HCT116 (cell line): ENCODE results near the gene SMIM32. TPM values are rescaled to one million over a fixed set of nuclear protein-coding genes. Genes with fewer than 3 reads are reported as not detected.

ENCODE experiments used
- ATAC-seq: fragments of 200-7000 bp; cut with Tn5 transposase; 2 replicates; pipeline ENCODE4 v1.9.1; 2020; ENCODE audit warnings: mild to moderate bottlenecking, moderate library complexity
- BruUV-seq: library from RNA; stranded (reverse); fragments of 400-500 nt; replicated peaks from 2 replicates; lab custom pipeline; 2021; lab: Mats Ljungman, UMichigan
- CTCF ChIA-PET: fragments of 300-600 bp; sonication (Branson Sonifier 250); formaldehyde crosslinking; loops from one replicate; lab custom pipeline; 2021; ENCODE audit warnings: antibody characterized with exemption; lab: Charles Lee
- POLR2A ChIA-PET: fragments of 300-600, 350-600 bp; sonication (Branson Sonifier 250); formaldehyde crosslinking; loops from one replicate; lab custom pipeline; 2021; ENCODE audit warnings: antibody characterized with exemption; lab: Charles Lee
- RAD21 ChIA-PET, 2 experiments: fragments of 300-600 bp; sonication (Branson Sonifier 250); formaldehyde crosslinking; loops; one replicate each; lab custom pipeline; 2023; ENCODE audit warnings: low total read pairs in 2 of 2; ENCODE audit not compliant: uncharacterized antibody in 2 of 2, unreplicated experiment in 2 of 2, low non-redundant PET in 1 of 2; lab: Charles Lee
- DNase-seq: peaks from one replicate; pipeline ENCODE4 v3.0.0-alpha.2; 2010; ENCODE audit warnings: low read depth, low spot score
- H2AFZ ChIP-seq: fragments of 200-600 bp; shearing (Covaris generic), sonication (generic); 2 replicates; pipeline ENCODE4 v1.6.1; 2017; ENCODE audit warnings: low read depth, mixed run types, mixed read lengths, antibody characterized with exemption, low read length; ENCODE audit not compliant: poor library complexity, severe bottlenecking
- H3K27ac ChIP-seq: 2 replicates; pipeline ENCODE4 v1.5.1; 2012; ENCODE audit warnings: low read depth, low read length
- H3K27me3 ChIP-seq: fragments of 200-600 bp; sonication (generic); 2 replicates; pipeline ENCODE4 v1.6.1; 2016; ENCODE audit warnings: mixed run types, low read length, mixed read lengths; ENCODE audit not compliant: insufficient read depth
- H3K36me3 ChIP-seq, 2 experiments: fragments of 200-500 bp in 1 of 2; fragments of 200-600 bp in 1 of 2; sonication (Bioruptor generic) in 1 of 2; sonication (generic) in 1 of 2; 2 replicates each; pipeline versions ENCODE4 v1.5.1 to v1.6.1; 2014 to 2016; ENCODE audit warnings: low read length in 2 of 2, inconsistent platforms in 1 of 2, mixed read lengths in 1 of 2, mixed run types in 1 of 2; ENCODE audit not compliant: insufficient read depth in 2 of 2, control insufficient read depth in 1 of 2
- H3K4me1 ChIP-seq, 2 experiments: fragments of 200-600 bp in 1 of 2; sonication (generic) in 1 of 2; 2 replicates each; pipeline versions ENCODE4 v1.5.1 to v1.6.1; 2012 to 2017; ENCODE audit warnings: low read length in 2 of 2, inconsistent platforms in 1 of 2, mild to moderate bottlenecking in 1 of 2, mixed read lengths in 1 of 2, mixed run types in 1 of 2, moderate library complexity in 1 of 2; ENCODE audit not compliant: insufficient read depth in 2 of 2, control insufficient read depth in 1 of 2
- H3K4me2 ChIP-seq: fragments of 200-600 bp; sonication (generic); 2 replicates; pipeline ENCODE4 v1.6.1; 2017; ENCODE audit warnings: mixed run types, low read length, mixed read lengths
- H3K4me3 ChIP-seq, 2 experiments: fragments of 200-600 bp in 1 of 2; sonication (generic) in 1 of 2; replicated peaks in 1 of 2; 2 replicates each; pipeline ENCODE4 v1.5.1; 2011 to 2016; ENCODE audit warnings: low read length in 2 of 2, control low read depth in 1 of 2, low read depth in 1 of 2, mild to moderate bottlenecking in 1 of 2, mixed read lengths in 1 of 2, mixed run types in 1 of 2
- H3K79me2 ChIP-seq: fragments of 200-600 bp; sonication (generic); 2 replicates; pipeline ENCODE4 v1.6.1; 2017; ENCODE audit warnings: mild to moderate bottlenecking, mixed run types, low read length, moderate library complexity, mixed read lengths; ENCODE audit not compliant: insufficient read depth
- H3K9ac ChIP-seq: fragments of 200-600 bp; sonication (generic); 2 replicates; pipeline ENCODE4 v1.6.1; 2016; ENCODE audit warnings: low read length, mixed read lengths
- H3K9me2 ChIP-seq: fragments of 200-600 bp; sonication (generic), shearing (Covaris generic); 2 replicates; pipeline ENCODE4 v1.6.1; 2017; ENCODE audit warnings: mixed run types, mild to moderate bottlenecking, moderate library complexity; ENCODE audit not compliant: insufficient read depth
- H3K9me3 ChIP-seq, 2 experiments: fragments of 200-500 bp in 1 of 2; fragments of 200-600 bp in 1 of 2; sonication (Bioruptor generic) in 1 of 2; sonication (generic) in 1 of 2; 2 replicates each; pipeline ENCODE4 v1.6.1; 2014 to 2017; ENCODE audit warnings: low read length in 2 of 2, mixed read lengths in 2 of 2, inconsistent platforms in 1 of 2, low read depth in 1 of 2, mild to moderate bottlenecking in 1 of 2, mixed run types in 1 of 2, moderate library complexity in 1 of 2; ENCODE audit not compliant: control insufficient read depth in 1 of 2, insufficient read depth in 1 of 2
- H4K20me1 ChIP-seq: fragments of 200-600 bp; sonication (generic), shearing (Covaris generic); 2 replicates; pipeline ENCODE4 v1.6.1; 2017; ENCODE audit warnings: mixed run types, mild to moderate bottlenecking, moderate library complexity; ENCODE audit not compliant: insufficient read depth
- JUND ChIP-seq: IDR thresholded peaks from 2 replicates; pipeline ENCODE4 v1.6.1; 2012
- intact Hi-C: fragments of 100-400 bp; cut with micrococcal nuclease; formaldehyde crosslinking; loops from 2 replicates; pipeline ENCODE4 v1.10.0; 2022
- total RNA-seq: library from RNA; stranded (reverse); gene quantifications from one replicate; pipeline ENCODE4 v1.2.1, GENCODE V29; 2021; ENCODE audit not compliant: unreplicated experiment
- TF ChIP-seq, protein P1 (sequence below): IDR thresholded peaks from 2 replicates; pipeline ENCODE4 v1.6.1; 2012; ENCODE audit warnings: low read depth
- TF ChIP-seq, protein P2 (sequence below): IDR thresholded peaks from 2 replicates; pipeline ENCODE4 v1.6.1; 2012
- TF ChIP-seq, protein P3 (sequence below): IDR thresholded peaks from 2 replicates; pipeline ENCODE4 v1.6.1; 2011; ENCODE audit warnings: mild to moderate bottlenecking, low read length, moderate library complexity; ENCODE audit not compliant: insufficient replicate concordance; ENCODE audit errors: extremely low read depth

The SMIM32 gene
- total RNA-seq, 1 experiment from 2014 or later: not detected

- no peak overlapping the region for H3K4me2 ChIP-seq
- H3K4me1 ChIP-seq: no peaks in the 10 kb centered on the region
- H3K79me2 ChIP-seq: no peaks in the 10 kb centered on the region
- CTCF ChIA-PET: no interaction called here
- no peaks in the 10 kb centered on the region for H4K20me1 ChIP-seq
- H3K27me3 ChIP-seq: no peaks in the 10 kb centered on the region
- POLR2A ChIA-PET: no interaction called here
- no peaks in the 10 kb centered on the region for H3K9me3 ChIP-seq
- ATAC-seq (no peak), DNase-seq (no peak)
- BruUV-seq: no TSS peak
- no peaks in the 10 kb centered on the region for H3K9me2 ChIP-seq
- RAD21 ChIA-PET: no interaction called here
- no peak overlapping the region for H3K4me3 ChIP-seq
- intact Hi-C loops: no loop called here
- no peak overlapping the region for H3K27ac ChIP-seq
- TF ChIP-seq, protein P1, sequence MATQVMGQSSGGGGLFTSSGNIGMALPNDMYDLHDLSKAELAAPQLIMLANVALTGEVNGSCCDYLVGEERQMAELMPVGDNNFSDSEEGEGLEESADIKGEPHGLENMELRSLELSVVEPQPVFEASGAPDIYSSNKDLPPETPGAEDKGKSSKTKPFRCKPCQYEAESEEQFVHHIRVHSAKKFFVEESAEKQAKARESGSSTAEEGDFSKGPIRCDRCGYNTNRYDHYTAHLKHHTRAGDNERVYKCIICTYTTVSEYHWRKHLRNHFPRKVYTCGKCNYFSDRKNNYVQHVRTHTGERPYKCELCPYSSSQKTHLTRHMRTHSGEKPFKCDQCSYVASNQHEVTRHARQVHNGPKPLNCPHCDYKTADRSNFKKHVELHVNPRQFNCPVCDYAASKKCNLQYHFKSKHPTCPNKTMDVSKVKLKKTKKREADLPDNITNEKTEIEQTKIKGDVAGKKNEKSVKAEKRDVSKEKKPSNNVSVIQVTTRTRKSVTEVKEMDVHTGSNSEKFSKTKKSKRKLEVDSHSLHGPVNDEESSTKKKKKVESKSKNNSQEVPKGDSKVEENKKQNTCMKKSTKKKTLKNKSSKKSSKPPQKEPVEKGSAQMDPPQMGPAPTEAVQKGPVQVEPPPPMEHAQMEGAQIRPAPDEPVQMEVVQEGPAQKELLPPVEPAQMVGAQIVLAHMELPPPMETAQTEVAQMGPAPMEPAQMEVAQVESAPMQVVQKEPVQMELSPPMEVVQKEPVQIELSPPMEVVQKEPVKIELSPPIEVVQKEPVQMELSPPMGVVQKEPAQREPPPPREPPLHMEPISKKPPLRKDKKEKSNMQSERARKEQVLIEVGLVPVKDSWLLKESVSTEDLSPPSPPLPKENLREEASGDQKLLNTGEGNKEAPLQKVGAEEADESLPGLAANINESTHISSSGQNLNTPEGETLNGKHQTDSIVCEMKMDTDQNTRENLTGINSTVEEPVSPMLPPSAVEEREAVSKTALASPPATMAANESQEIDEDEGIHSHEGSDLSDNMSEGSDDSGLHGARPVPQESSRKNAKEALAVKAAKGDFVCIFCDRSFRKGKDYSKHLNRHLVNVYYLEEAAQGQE: no peak
- TF ChIP-seq, protein P2, sequence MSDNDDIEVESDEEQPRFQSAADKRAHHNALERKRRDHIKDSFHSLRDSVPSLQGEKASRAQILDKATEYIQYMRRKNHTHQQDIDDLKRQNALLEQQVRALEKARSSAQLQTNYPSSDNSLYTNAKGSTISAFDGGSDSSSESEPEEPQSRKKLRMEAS: no peak
- TF ChIP-seq, protein P3, sequence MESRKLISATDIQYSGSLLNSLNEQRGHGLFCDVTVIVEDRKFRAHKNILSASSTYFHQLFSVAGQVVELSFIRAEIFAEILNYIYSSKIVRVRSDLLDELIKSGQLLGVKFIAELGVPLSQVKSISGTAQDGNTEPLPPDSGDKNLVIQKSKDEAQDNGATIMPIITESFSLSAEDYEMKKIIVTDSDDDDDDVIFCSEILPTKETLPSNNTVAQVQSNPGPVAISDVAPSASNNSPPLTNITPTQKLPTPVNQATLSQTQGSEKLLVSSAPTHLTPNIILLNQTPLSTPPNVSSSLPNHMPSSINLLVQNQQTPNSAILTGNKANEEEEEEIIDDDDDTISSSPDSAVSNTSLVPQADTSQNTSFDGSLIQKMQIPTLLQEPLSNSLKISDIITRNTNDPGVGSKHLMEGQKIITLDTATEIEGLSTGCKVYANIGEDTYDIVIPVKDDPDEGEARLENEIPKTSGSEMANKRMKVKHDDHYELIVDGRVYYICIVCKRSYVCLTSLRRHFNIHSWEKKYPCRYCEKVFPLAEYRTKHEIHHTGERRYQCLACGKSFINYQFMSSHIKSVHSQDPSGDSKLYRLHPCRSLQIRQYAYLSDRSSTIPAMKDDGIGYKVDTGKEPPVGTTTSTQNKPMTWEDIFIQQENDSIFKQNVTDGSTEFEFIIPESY: no peak
- no peak for TF ChIP-seq JUND
- no peak overlapping the region for H2AFZ ChIP-seq
- no peak overlapping the region for H3K9ac ChIP-seq
- H3K36me3 ChIP-seq: peaks cover 6 to 9% of the 10 kb centered on the region in 2 experiments; a peak in 3 of 4 replicates
Observed at GRCh38 chr5:136182618-136183017, 10.3 kb downstream of the SMIM32 start.
